GM10847 (cell line): ENCODE data around the gene ZMYND15.
A peak's percentile ranks its signal among the peaks of the same experiment; 100 is the strongest.

Experiments
- POLR2A ChIP-seq: IDR thresholded peaks from 2 replicates; pipeline ENCODE4 v1.6.1; 2011; ENCODE audit not compliant: insufficient read length; ENCODE audit errors: extremely low read depth

ZMYND15 gene

GRCh38 chr17:4739122-4740024 is at the start of gene ZMYND15, which contains the start of gene CXCL16:
Gene ZMYND15 (plus strand): TSS chr17:4739833. CDS start chr17:4740549, 716 bp downstream.
Gene CXCL16 (minus strand): TSS chr17:4739928. CDS start chr17:4739339, 589 bp downstream.
- TF ChIP-seq POLR2A, result no peak

- no peak for TF ChIP-seq POLR2A
Observed at GRCh38 chr17:4690745-4691144, 48.9 kb upstream of the ZMYND15 start.

- TF ChIP-seq POLR2A, result no peak
Observed at GRCh38 chr17:4691686-4692085, 47.9 kb upstream of the ZMYND15 start.

GRCh38 chr17:4693416-4693815 is 46.2 kb upstream of the ZMYND15 start:
- no peak for TF ChIP-seq POLR2A

GRCh38 chr17:4696437-4696805 is 43.2 kb upstream of the ZMYND15 start:
- no peak for TF ChIP-seq POLR2A

GRCh38 chr17:4701116-4701515 is 38.5 kb upstream of the ZMYND15 start:
- no peak for TF ChIP-seq POLR2A

- no peak for TF ChIP-seq POLR2A
Observed at GRCh38 chr17:4703330-4703691, 36.3 kb upstream of the ZMYND15 start.

- TF ChIP-seq POLR2A, result no peak
Observed at GRCh38 chr17:4704991-4705390, 34.6 kb upstream of the ZMYND15 start.

GRCh38 chr17:4706121-4706520 is 33.5 kb upstream of the ZMYND15 start:
- TF ChIP-seq POLR2A, result no peak

- no peak for TF ChIP-seq POLR2A
Observed at GRCh38 chr17:4708436-4708835, 31.2 kb upstream of the ZMYND15 start.

GRCh38 chr17:4709794-4710692 is 29.6 kb upstream of the ZMYND15 start, which contains the start of gene ARRB2:
Gene ARRB2 (plus strand): TSS chr17:4710632. CDS start chr17:4710722, 90 bp downstream.
- peak; percentile 43 for TF ChIP-seq POLR2A

- no peak for TF ChIP-seq POLR2A
Observed at GRCh38 chr17:4710693-4711634, 28.7 kb upstream of the ZMYND15 start.

- no peak for TF ChIP-seq POLR2A
Observed at GRCh38 chr17:4711661-4712181, 27.9 kb upstream of the ZMYND15 start.

- TF ChIP-seq POLR2A, result no peak
Observed at GRCh38 chr17:4712526-4712925, 27.1 kb upstream of the ZMYND15 start.
